Activated effector memory CD4-positive, alpha-beta T cell treated with anti-CD3 and anti-CD28 coated beads, Interleukin-2, amount 50 U/mL, for 16 hours (primary cell): ENCODE measurements around the gene CFAP46.
"Not testable (repeated sequence)": the region's sequence is repeated elsewhere in the genome, so short reads cannot be mapped to it uniquely, and the experiment has no call there.

ENCODE experiments used
- DNase-seq: peaks from one replicate; pipeline ENCODE4 v3.0.0-alpha.2; 2020

Gene CFAP46

GRCh38 chr10:132926777-132927650 lies 15.4 kb downstream of the CFAP46 start:
- DNase-seq: no peak

- no peak for DNase-seq
These were observed 16.3 kb downstream of the CFAP46 start for GRCh38 chr10:132926070-132926469.

- DNase-seq: no peak
These were observed 16.8 kb downstream of the CFAP46 start for GRCh38 chr10:132925614-132926013.

GRCh38 chr10:132925071-132925561 lies 17.3 kb downstream of the CFAP46 start:
- DNase-seq: no peak

GRCh38 chr10:132924046-132924952 lies 18.1 kb downstream of the CFAP46 start:
- no peak for DNase-seq

GRCh38 chr10:132923384-132923783 lies 19.0 kb downstream of the CFAP46 start:
- not testable (repeated sequence) for DNase-seq

GRCh38 chr10:132922872-132923271 lies 19.5 kb downstream of the CFAP46 start:
- no peak for DNase-seq

- no peak for DNase-seq
These were observed 20.3 kb downstream of the CFAP46 start for GRCh38 chr10:132921818-132922807.

GRCh38 chr10:132921086-132921485 lies 21.3 kb downstream of the CFAP46 start:
- DNase-seq: no peak

GRCh38 chr10:132920101-132920925 lies 22.1 kb downstream of the CFAP46 start:
- DNase-seq: no peak

GRCh38 chr10:132919374-132920100 lies 22.8 kb downstream of the CFAP46 start:
- DNase-seq: no peak

GRCh38 chr10:132918617-132919373 lies 23.6 kb downstream of the CFAP46 start:
- no peak for DNase-seq

GRCh38 chr10:132918264-132918616 lies 24.1 kb downstream of the CFAP46 start:
- DNase-seq: no peak

- DNase-seq: no peak
These were observed 25.3 kb downstream of the CFAP46 start for GRCh38 chr10:132916956-132917666.

GRCh38 chr10:132916421-132916841 lies 25.9 kb downstream of the CFAP46 start:
- DNase-seq: no peak

- peak; percentile 56 for DNase-seq
These were observed 27.0 kb downstream of the CFAP46 start for GRCh38 chr10:132915411-132915810.

- DNase-seq: peak; percentile 34
These were observed 27.6 kb downstream of the CFAP46 start for GRCh38 chr10:132914732-132915131.

GRCh38 chr10:132913559-132914115 lies 28.7 kb downstream of the CFAP46 start:
- DNase-seq: peak; percentile 46
